A673 (cell line): ENCODE data around the gene TXNRD1.

Experiments
- CTCF ChIP-seq: fragments of 300-800, 200-600 bp; sonication (generic); conservative IDR thresholded peaks from 2 replicates; pipeline ENCODE4 v1.5.1; 2017; ENCODE audit warnings: low read depth, mild to moderate bottlenecking, antibody characterized with exemption, low read length, moderate library complexity, mixed read lengths
- EZH2 ChIP-seq: fragments of 200-600 bp; sonication (generic); IDR thresholded peaks from 2 replicates; pipeline ENCODE4 v1.6.1; 2017; ENCODE audit warnings: borderline replicate concordance, low read depth, mild to moderate bottlenecking, mixed read lengths, antibody characterized with exemption, low read length; ENCODE audit not compliant: poor library complexity, severe bottlenecking

DNA sequence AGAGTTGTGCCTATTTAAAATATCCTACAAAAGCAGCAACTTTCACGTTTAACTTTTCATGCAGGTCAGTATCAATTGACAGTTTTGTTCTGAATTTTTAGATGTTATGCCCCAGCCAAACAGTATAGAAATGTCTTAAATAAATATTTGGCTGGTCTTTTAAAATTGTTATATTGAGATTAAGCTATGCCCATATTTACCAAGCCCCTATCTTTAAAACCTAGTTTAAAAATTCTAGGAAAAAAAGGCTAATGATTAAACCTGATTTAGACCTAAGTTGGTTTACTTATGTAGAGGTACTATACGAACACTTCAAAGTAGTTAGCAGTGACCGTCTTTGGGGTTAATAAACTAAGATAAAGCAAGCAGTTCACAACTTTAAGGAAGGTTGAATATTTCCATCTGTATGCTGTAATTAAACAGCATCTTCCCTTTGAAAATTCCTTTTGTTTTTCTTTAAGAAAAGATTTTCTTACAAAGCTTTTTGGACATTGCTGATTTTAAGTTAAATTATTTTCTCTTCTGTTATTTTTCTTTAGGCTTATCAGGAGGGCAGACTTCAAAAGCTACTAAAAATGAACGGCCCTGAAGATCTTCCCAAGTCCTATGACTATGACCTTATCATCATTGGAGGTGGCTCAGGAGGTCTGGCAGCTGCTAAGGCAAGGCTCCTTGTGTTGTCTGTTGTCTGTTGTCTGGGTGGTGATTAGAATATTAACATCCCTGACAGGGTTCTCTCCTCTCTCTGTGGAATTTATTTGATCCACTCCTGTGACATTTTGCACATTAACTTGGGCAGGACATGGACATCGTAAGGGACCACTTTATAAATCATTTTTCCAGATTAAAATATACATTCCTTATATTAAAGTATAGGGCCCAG, 95.4 kb downstream of the TXNRD1 start:
- TF ChIP-seq CTCF (no peak), EZH2 (no peak)
